ENCODE results near the gene IL10RA.

DNA sequence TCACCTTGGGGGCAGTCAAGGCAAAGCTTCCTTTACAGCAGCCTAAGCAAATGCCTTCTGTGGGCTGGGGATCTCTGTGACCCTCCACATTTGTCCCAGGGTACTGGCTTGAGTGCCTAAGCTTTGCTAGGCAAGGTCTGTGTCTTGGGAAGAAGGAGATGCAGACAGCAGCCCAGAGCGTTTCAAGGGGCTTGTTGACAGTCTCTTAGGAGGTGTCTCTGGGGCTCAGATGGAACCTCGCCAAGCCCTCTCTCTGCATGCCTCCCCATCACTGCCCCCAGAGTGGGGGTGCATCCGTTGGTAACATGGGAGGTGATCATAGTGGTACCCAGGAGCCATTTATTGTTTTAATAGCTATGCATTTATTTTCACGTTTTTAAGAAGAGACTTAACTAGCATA lies 61.6 kb downstream of the IL10RA start:
- TF ChIP-seq, protein P1, sequence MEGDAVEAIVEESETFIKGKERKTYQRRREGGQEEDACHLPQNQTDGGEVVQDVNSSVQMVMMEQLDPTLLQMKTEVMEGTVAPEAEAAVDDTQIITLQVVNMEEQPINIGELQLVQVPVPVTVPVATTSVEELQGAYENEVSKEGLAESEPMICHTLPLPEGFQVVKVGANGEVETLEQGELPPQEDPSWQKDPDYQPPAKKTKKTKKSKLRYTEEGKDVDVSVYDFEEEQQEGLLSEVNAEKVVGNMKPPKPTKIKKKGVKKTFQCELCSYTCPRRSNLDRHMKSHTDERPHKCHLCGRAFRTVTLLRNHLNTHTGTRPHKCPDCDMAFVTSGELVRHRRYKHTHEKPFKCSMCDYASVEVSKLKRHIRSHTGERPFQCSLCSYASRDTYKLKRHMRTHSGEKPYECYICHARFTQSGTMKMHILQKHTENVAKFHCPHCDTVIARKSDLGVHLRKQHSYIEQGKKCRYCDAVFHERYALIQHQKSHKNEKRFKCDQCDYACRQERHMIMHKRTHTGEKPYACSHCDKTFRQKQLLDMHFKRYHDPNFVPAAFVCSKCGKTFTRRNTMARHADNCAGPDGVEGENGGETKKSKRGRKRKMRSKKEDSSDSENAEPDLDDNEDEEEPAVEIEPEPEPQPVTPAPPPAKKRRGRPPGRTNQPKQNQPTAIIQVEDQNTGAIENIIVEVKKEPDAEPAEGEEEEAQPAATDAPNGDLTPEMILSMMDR (IDR thresholded peaks at IDR 0.05): no peak
- no peak for TF ChIP-seq EP300 (IDR thresholded peaks at IDR 0.05)
- no peak for TF ChIP-seq POLR2AphosphoS5 (IDR thresholded peaks at IDR 0.05)

Measured in esophagus muscularis mucosa (tissue), 4 donors.